ENCODE data around the gene SCN9A. TPM values are rescaled to one million over a fixed set of nuclear protein-coding genes. Genes with fewer than 3 reads are reported as not detected.

SCN9A gene
- total RNA-seq, 1 experiment from 2014 or later: 0.07 TPM

GRCh38 chr2:166158546-166158945 lies 217.2 kb downstream of the SCN9A start:
- no peak for DNase-seq (ENCODE audit: low read depth, low spot score)
- H3K9me3 ChIP-seq (ENCODE audit: control insufficient read depth in 1 of 2, insufficient read depth in 1 of 2, low read depth in 1 of 2, low read length in 2 of 2): no peaks in the 10 kb centered on the region
- peaks cover 25% of the 10 kb centered on the region; the same call in 1 of the 2 replicates for H3K27me3 ChIP-seq (ENCODE audit: insufficient read depth, low read length)
- no peaks in the 10 kb centered on the region for H3K4me1 ChIP-seq (ENCODE audit: control insufficient read depth in 1 of 2, insufficient read depth in 2 of 2, low read length in 2 of 2)
- ATAC-seq: no peak
- H3K27ac ChIP-seq (ENCODE audit: low read depth, low read length): no peak overlapping the region
- BruUV-seq (replicated peaks): no TSS peak
- H3K9me2 ChIP-seq (ENCODE audit: insufficient read depth): no peaks in the 10 kb centered on the region
- ChIA-PET CTCF (no interaction called here), RAD21 (ENCODE audit: low non-redundant PET in 1 of 2, low total read pairs in 2 of 2, uncharacterized antibody in 2 of 2, unreplicated experiment in 2 of 2) (no interaction called here), POLR2A (no interaction called here)
- TF ChIP-seq ELF1 (IDR thresholded peaks at IDR 0.05; ENCODE audit: borderline replicate concordance, low read depth) (no peak), POLR2A (IDR thresholded peaks at IDR 0.05; ENCODE audit: borderline replicate concordance, extremely low read depth, insufficient read depth, insufficient read length) (no peak)
- H2AFZ ChIP-seq (ENCODE audit: low read depth, low read length, poor library complexity, severe bottlenecking): no peak overlapping the region
- no peak overlapping the region for H3K9ac ChIP-seq (ENCODE audit: low read length)
- no peaks in the 10 kb centered on the region for H4K20me1 ChIP-seq (ENCODE audit: insufficient read depth)
- H3K79me2 ChIP-seq (ENCODE audit: insufficient read depth, low read length): no peaks in the 10 kb centered on the region
- no peaks in the 10 kb centered on the region for H3K36me3 ChIP-seq (ENCODE audit: control insufficient read depth in 1 of 2, insufficient read depth in 2 of 2, low read length in 2 of 2)
- intact Hi-C loops (cut with micrococcal nuclease): no loop called here
- H3K4me2 ChIP-seq (ENCODE audit: low read length): no peak overlapping the region
- H3K4me3 ChIP-seq (replicated peaks in 1 of 2; ENCODE audit: low read depth in 1 of 2, low read length in 2 of 2): no peak overlapping the region

GRCh38 chr2:166157578-166157977 lies 218.2 kb downstream of the SCN9A start:
- no peak overlapping the region for H3K27ac ChIP-seq (ENCODE audit: low read depth, low read length)
- TF ChIP-seq SP1 (IDR thresholded peaks at IDR 0.05; ENCODE audit: low read depth) (no peak), REST (IDR thresholded peaks at IDR 0.05; ENCODE audit: low read depth) (no peak), ZNF274 (IDR thresholded peaks at IDR 0.05; ENCODE audit: low read depth, low read length) (no peak), POLR2AphosphoS5 (IDR thresholded peaks at IDR 0.05; ENCODE audit: low read depth, low read length) (no peak), JUND (IDR thresholded peaks at IDR 0.05) (no peak), ATF3 (IDR thresholded peaks at IDR 0.05) (no peak), SIN3A (IDR thresholded peaks at IDR 0.05; ENCODE audit: low read depth) (no peak), POLR2A (IDR thresholded peaks at IDR 0.05; ENCODE audit: borderline replicate concordance, extremely low read depth, insufficient read depth, insufficient read length) (no peak), CBX3 (IDR thresholded peaks at IDR 0.05; ENCODE audit: low read depth) (no peak), ELF1 (IDR thresholded peaks at IDR 0.05; ENCODE audit: borderline replicate concordance, low read depth) (no peak), EGR1 (IDR thresholded peaks at IDR 0.05; ENCODE audit: low read depth) (no peak), YY1 (IDR thresholded peaks at IDR 0.05; ENCODE audit: extremely low read depth, insufficient replicate concordance, low read depth, low read length) (no peak), ZFX (IDR thresholded peaks at IDR 0.05) (no peak), SRF (IDR thresholded peaks at IDR 0.05; ENCODE audit: low read depth) (no peak), TCF7L2 (IDR thresholded peaks at IDR 0.05; ENCODE audit: borderline replicate concordance, extremely low read depth, insufficient read depth, insufficient read length) (no peak)
- TF ChIP-seq, protein P1, sequence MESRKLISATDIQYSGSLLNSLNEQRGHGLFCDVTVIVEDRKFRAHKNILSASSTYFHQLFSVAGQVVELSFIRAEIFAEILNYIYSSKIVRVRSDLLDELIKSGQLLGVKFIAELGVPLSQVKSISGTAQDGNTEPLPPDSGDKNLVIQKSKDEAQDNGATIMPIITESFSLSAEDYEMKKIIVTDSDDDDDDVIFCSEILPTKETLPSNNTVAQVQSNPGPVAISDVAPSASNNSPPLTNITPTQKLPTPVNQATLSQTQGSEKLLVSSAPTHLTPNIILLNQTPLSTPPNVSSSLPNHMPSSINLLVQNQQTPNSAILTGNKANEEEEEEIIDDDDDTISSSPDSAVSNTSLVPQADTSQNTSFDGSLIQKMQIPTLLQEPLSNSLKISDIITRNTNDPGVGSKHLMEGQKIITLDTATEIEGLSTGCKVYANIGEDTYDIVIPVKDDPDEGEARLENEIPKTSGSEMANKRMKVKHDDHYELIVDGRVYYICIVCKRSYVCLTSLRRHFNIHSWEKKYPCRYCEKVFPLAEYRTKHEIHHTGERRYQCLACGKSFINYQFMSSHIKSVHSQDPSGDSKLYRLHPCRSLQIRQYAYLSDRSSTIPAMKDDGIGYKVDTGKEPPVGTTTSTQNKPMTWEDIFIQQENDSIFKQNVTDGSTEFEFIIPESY (IDR thresholded peaks at IDR 0.05; ENCODE audit: extremely low read depth, insufficient replicate concordance, low read length): no peak
- TF ChIP-seq, protein P2, sequence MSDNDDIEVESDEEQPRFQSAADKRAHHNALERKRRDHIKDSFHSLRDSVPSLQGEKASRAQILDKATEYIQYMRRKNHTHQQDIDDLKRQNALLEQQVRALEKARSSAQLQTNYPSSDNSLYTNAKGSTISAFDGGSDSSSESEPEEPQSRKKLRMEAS (IDR thresholded peaks at IDR 0.05): no peak

More at GRCh38 chr2:166157578-166157977, 218.2 kb downstream of the SCN9A start:
- intact Hi-C loops (cut with micrococcal nuclease): no loop called here
- ChIA-PET RAD21 (ENCODE audit: low non-redundant PET in 1 of 2, low total read pairs in 2 of 2, uncharacterized antibody in 2 of 2, unreplicated experiment in 2 of 2) (no interaction called here), POLR2A (no interaction called here), CTCF (no interaction called here)
- H3K9me2 ChIP-seq (ENCODE audit: insufficient read depth): no peaks in the 10 kb centered on the region
- H3K27me3 ChIP-seq (ENCODE audit: insufficient read depth, low read length): peaks cover 29% of the 10 kb centered on the region; the same call in 1 of the 2 replicates
- ATAC-seq: no peak
- H3K4me2 ChIP-seq (ENCODE audit: low read length): no peak overlapping the region
- H3K9ac ChIP-seq (ENCODE audit: low read length): no peak overlapping the region
- H3K4me1 ChIP-seq (ENCODE audit: control insufficient read depth in 1 of 2, insufficient read depth in 2 of 2, low read length in 2 of 2): no peaks in the 10 kb centered on the region
- BruUV-seq (replicated peaks): no TSS peak
- H3K36me3 ChIP-seq (ENCODE audit: control insufficient read depth in 1 of 2, insufficient read depth in 2 of 2, low read length in 2 of 2): no peaks in the 10 kb centered on the region
- no peaks in the 10 kb centered on the region for H3K9me3 ChIP-seq (ENCODE audit: control insufficient read depth in 1 of 2, insufficient read depth in 1 of 2, low read depth in 1 of 2, low read length in 2 of 2)
- DNase-seq (ENCODE audit: low read depth, low spot score): no peak
- H2AFZ ChIP-seq (ENCODE audit: low read depth, low read length, poor library complexity, severe bottlenecking): no peak overlapping the region
- H4K20me1 ChIP-seq (ENCODE audit: insufficient read depth): no peaks in the 10 kb centered on the region
- H3K79me2 ChIP-seq (ENCODE audit: insufficient read depth, low read length): no peaks in the 10 kb centered on the region
- no peak overlapping the region for H3K4me3 ChIP-seq (replicated peaks in 1 of 2; ENCODE audit: low read depth in 1 of 2, low read length in 2 of 2)
